Activated T-cell treated with anti-CD3 and anti-CD28 coated beads for 48 hours (primary cell): ENCODE measurements around the gene NAP1L5.

Source experiments
- DNase-seq: peaks from one replicate; pipeline ENCODE4 v3.0.0-alpha.2; 2020; ENCODE audit warnings: low read depth

The NAP1L5 gene

DNA sequence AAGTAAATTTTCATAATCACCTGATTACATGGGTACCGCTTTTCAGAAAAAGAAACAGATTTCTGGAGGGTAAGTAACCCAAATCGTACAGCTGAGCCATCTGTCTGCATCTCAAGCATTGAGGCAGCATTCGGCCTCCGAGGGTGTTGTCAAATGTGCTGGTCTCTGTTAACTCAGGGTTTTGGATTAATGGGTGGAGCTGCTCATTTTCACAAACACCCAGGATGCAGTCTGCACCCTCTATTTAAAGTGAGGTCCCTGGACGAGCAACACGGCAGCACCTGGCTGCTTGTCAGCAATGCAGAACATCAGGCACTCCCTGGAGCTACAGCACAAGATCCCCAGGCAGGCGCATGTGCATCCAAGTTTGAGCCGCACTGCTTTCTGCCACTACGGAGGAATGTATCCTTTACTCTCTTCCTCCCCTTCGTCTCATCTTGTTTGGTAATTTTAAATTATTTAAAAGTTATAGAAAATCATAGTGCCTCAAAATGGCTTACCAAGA is 24.7 kb upstream of the NAP1L5 start:
- no peak for DNase-seq

DNA sequence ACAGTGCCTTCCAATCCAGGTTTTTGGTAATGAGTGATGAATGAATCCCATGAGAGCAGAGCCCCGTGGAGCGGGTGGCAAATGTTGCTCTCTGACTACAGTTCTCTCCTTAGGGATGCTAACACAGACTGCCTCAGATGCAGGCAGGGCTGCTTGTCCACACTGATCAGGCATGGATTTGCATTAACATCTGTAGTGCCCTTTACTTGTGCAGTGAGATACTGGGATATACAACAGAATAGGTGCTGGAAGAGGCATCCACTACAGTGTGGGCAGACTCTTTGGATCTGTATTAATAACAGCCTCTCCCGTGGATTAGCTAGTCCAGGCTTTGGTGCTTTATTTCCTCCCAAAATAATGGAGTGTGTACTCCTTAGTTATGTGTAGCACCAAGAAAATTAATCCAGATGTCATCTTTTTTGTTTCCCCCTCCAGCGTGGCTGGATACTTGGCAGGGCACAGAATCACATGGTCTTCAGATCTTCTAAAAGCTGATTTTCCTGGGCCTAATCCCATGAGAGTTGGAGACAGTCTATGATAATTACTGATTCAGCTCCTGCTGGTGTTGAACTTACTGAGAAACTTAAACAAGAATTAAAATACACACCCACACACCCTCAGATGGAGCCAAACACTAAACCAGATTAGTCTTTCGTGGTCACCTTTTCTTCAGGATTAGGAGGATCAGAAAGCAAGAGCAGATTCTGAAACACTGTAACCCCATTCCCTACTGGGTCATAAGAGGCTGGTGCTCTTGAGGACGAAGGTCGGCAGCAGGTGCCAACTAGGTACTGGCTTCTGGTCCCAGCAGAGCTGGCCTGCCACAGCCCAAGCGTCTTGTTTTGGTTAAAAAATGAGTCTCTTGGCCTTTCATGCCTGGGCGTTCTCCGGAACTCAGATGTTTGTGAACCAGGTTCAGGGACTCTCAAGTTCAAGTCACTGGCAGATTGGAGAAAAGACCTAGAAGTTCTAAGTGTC is 23.1 kb upstream of the NAP1L5 start:
- DNase-seq = no peak

DNA sequence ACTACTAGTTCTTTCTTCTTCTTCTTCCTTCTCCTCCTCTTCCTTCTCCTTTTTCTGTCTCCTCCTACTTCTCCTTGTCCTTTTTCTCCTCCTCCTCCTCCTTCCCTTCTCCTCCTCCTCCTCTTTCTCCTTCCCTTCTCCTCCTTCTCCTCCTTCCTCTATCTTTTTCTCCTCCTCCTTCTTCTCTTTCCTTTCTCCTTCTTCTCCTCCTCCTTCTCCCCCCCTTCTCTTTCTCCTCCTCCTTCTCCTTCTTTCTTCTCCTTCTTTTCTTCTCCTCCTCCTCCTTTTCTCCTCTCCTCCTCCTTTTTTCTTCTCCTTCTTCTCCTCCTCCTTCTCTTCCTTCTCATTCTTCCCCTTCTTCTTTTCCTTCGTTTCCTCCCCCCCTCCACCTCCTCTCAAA is 21.8 kb upstream of the NAP1L5 start:
- DNase-seq = no peak

DNA sequence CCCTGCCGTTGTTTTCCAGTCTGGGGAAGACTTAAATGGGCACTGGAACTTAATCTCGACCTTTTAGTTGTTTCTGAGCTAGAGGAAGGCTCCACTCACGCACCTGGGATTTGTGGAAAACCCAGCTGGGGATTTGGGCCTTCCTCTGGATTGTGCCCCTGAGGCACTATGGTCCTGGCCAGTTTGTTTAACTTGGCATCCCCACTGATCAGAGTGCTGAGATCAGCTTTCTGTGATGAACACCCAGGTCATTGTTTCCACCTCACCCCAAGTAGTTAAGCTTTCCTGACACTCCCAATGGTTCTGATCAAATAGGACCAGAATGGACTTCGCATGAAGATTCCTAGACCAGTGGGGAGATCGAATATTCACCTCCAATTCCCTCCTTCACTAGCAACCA is 20.5 kb upstream of the NAP1L5 start:
- no peak for DNase-seq

DNA sequence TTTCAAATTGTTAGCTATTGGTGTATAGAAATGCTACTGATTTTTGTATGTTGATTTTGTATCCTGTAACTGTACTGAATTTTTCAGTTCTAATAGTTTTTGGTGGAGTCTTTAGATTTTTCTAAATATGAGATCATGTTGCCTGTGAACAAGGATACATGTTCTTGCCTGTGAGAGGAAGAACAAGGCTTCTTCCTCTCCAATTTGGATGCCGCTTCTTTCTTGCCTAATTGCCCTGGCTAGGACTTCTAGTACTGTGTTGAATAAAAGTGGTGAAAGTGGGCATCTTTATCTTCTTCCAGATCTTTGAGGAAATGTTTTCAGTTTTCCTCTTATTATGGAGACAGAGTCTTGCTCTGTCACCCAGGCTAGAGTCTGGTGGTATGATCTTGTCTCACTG is 16.2 kb upstream of the NAP1L5 start:
- no peak for DNase-seq

DNA sequence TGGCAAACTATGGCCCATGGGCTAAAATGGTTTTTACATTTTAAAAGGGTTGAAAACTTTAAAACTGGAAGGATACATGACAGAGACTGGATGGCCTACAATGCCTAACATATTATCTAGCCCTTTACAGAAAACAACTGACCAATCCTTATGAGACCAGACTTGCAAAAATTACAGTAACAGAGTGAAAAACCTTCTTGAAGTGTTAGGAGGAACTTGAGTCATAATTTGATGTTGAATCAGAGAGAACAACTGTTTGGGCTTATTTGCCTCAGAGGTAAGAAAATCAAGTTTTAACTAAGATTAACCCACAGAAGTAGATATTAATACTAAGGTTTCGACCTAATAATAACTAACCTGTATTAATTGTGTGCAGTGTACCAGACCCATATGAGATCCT is 12.4 kb upstream of the NAP1L5 start:
- DNase-seq = no peak

DNA sequence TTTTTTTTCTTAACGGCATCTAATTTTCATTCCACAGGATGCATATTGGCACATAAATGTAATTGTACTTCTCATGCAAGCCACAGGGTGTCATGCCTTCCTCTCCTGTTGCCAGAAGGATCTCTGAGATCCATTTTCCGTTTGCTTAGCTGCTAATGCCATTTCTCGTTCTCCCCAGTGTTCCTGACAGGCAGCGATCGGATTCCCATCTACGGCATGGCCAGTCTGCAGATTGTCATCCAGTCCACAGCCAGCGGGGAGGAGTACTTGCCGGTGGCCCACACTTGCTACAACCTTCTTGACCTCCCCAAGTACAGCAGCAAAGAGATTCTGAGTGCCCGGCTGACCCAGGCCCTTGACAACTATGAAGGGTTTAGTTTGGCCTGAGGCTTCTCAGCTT is 8.9 kb upstream of the NAP1L5 start:
- no peak for DNase-seq

DNA sequence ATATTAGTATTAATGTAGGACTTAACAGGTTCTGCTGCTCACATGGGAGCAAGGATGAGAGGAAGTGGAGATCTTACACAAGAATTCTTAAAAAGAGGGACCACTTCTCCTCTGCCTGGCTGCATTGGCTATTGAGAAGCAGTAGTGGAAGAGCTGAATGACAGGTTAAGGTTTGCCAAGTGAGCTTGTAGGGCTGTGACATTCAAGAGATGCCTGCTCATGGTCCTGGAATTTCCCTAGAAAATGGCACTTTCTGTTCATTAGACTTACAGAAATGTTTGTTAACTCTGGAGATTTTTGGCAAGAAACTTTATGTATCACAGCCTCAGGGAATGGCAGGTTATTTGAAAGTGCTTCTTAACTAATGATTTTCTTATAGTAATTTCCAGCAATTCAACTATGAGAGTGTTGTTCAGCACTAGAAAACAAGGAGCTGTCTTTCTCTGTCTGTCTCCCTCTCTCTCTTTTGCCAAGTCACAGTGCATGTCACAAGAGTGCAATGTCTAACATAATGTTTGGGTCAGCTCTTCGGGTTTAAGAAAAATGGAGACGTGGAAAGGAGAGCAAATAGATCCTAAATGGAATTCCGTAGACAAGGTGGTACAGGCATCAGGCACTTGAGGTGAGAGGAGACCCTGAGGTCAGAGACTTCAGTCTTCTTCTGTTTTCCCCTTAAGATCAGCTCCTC is 8.3 kb upstream of the NAP1L5 start:
- no peak for DNase-seq

DNA sequence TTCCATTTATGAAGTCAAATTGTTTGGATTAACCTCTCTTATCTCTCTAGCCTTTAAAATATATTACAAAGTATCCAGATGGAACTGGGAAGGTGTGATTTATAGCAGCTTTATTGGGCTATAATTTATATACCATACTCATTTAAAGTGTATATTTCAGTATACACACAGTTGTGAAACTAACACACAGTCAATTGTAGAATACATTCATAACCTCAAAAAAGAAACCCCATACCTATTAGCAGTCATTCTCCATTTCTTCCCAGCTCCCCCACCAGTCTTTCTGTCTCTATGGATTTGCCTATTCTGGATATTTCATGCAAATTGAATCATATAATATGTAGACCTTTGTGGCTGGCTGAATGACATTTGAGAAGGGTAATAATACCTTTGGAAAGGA is 7.6 kb upstream of the NAP1L5 start:
- no peak for DNase-seq

DNA sequence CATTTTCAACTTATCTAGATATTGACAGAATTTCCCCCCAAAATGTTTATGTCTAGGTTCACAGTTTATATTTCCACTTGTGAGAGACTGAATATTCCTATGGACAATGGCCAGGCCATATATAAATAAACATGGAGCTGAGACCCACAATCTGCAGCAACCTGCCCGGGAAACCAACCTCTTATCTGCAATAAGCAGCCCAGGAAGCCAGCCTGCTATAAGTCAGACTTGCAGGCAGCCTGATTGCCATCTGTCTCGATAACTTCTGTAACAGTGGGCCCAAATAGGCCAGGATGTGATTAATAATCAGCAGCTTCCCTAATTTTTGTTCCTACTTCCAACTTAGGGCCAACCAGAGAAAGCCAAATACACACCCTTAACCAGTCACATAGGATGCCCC is 5.2 kb upstream of the NAP1L5 start:
- no peak for DNase-seq

DNA sequence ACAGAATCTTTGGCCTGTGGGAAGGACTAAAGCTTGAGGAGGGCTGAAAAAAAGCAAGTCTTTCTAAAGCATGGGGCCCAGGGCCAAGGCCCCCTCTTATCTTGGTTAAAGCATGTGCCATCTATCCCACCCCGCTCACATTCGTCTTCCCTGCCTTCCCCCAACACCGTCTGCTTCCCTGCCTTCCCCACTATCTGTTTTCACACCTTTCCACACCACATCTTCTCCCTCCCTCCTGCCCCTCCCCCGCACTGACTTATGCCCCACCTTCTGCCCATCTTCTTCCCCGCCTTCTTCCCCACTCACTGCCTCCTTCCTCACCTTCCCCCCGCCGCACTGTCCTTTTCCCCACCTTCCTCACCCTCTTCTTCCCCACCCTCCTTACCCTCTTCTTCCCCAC is 890 bp upstream of the NAP1L5 start:
- no peak for DNase-seq

DNA sequence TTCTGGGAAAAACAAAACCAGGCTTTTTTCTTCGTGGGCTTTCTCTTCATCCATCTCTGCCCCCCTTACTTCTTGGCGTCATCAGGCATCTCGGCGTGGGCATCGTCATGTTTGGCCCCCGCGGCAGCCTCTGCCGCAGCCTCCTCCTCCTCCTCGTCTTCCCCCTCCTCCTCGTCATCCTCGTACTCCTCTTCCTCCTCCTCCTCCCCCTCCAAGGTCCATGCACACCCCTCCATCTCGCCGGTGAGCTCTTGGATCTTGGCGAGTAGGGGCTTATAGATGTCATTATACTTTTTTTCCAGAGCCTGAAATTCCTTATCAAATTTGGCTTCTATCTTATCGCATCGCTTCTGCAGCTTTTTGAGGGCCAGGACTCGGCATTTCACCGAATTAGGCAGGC is 488 bp downstream of the NAP1L5 start:
- no peak for DNase-seq

DNA sequence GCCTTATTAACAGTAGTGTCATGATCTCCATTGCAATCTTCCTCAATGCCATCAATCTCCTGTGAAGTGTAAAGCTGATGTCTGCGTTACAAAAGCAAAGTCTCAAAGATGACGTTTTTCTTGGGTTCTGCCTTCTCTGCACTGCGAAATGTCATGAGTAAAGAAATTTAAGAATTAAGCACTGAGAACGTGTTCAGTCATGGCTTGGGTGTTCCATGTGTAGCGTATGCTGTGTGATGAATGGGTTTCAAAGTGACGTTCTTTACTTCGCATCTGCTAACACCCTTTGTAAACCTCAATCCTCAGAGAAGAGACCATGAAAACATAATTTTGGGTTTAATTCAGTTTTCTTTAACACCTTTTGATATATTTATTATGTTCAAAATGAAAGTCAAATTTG is 999 bp downstream of the NAP1L5 start:
- no peak for DNase-seq

DNA sequence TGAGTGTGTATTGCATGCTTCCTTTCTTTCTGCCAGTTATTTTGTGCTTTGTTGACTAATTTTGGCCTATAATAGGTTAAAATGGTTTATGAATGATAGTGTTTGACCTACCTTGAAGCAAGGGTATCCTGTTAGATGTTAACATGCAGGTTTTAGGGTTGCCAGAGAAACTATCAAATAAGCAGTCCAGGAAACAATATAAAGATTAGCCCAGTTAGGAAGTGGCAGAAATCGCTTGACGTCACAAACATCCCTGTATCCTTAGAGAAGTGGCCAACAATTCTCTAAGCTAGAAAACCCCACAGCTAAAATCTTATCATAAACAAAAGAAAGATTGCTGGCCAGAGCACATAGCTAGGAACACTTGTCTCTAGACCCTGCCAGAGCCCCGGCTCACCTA is 3.8 kb downstream of the NAP1L5 start:
- no peak for DNase-seq

DNA sequence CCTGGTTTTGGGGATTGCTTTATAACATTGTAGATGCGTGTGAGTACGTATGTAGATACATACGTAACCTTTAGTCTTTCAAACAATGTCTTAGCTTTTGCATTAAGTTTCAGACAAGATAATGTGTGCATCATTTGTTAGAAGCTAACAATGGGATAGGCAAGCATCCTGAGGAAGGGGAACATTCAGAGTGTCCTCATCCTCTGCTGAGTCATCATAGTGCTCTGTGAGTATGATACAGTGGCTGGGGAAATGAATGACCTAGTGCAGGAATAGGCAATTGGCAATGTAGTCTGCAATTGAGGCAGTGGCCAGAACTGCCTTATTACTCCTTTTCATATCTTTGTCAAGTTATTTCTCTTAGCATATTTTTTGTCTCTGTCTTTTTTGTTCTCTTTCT is 7.3 kb downstream of the NAP1L5 start:
- no peak for DNase-seq

DNA sequence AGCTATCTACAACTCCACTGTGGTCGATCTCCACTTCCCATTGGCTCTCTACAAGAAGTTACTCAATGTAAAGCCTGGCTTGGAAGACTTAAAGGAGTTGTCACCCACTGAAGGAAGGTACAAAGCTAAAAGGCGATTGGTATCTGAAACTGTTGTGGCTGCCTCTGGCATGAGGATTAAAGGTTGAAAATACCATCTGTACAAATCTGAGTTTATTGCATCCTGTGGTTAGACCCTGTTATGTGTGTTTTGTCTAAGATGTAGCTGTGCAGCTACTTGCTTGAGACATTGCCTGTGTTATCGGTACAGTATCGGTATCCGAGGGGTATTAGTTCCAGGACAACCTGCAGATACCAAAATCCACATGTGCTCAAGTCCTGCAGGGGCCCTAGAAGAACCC is 16.4 kb downstream of the NAP1L5 start:
- DNase-seq = no peak

DNA sequence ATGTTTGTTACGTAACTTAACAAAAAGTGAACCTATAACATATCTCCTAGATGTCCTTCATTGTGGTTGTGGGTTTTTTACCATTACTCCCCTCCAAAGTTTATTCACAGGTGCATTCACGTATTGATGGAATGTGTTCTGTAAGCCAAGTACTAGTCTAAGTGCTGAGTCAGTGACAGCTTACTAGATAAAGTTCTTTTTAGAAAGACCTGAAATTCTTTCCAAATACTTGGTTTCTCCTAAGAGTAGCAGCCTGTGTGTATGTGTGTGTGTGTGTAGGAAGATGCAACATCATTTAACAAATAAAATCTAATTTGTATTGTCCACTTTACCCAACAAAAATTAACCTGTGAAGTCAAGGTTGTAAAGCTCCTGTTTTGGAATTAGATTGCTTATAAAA is 22.1 kb downstream of the NAP1L5 start:
- DNase-seq = no peak

DNA sequence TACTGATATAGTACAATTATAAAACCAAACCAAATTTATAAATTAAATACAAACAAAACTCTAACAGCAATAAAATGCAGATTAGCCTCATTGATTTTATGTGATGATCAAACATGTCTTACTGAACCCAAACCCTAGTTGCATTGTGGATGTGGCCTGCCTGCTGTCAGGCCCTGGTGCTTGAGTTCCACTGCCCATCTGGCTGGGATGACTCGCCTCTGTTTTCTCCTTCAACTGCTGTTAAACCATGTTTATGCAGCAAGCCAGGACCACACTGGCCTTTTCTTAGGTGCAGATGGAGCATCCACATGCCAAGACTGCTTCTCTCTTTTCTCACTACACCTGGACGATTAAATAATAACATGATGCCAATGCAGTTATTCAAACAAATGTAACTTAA is 22.6 kb downstream of the NAP1L5 start:
- no peak for DNase-seq

DNA sequence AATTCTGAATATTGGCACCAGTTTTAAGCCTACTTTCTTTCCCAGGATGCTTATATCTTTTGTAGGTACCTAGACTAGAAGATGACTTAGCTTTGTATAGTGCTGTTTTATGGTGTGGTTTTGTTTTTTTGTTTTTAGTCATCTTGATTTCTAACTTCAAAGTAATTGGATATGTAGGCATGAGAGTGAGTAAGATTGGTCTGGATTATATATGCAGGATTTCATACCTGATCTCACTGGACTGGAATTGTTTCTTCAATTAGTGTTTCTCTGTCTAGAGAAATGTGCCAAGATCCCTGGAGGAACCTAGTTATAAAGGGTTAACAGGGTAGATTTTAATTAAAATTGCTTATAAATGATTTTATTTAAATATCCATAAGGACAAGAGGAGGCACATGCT is 23.1 kb downstream of the NAP1L5 start:
- DNase-seq = no peak

DNA sequence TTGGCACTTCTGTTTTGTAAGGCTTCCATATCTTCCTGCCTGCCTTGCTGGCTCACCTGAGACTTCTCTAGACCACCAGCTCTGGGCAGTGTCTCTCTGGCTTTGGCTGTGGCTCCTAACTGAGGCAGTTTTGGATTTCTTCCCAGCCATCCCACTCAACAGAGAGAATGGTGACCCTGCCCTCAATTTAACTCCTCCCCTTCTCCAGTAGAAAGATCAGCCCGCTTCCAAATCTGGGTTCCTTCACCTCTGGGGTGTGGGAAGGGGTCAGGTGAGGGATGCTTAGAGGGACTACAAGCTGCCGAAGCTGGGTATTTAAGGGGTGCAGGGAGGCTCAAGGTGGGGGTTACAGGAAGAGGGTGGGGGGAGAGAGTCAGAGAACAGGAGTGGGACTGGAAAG is 23.7 kb downstream of the NAP1L5 start:
- no peak for DNase-seq

DNA sequence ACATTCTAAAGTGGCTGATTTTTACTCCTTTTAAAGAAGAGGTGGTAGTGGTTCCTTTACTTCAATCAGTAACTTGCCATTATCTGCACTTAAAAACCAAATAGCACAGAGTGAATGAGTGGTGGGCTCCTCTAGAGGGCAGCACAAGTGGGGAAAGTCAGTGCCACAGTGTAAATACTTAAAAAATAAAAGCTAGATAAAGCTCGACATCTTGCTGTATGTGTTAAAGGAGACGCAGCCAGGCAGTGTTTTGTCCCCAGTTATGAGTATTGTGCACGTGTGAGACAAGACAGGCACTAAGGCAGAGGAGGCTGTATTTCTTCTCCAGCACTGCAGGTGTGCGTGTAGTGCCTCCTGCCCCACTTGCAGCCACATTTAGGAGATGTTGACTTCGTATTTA is 24.6 kb downstream of the NAP1L5 start:
- DNase-seq = no peak

DNA sequence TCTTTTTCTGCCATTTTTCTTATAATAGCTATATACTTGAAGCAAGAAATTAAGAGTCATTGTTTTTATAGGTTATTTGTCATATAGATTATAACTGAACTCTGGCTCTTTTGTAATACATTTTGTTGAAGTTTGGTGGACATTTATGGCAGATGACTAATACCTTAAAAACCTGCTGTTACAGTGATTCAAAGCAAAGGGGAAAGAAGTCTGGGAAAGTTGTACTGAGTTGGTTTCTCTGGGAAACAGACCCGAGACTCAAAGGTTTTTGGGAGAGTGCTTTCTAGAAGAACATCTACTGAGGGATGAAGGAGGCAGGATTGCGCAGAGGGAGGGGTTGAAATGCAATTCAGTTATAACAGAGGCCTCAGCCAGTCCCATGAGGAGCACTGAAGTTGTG is 35.9 kb downstream of the NAP1L5 start:
- DNase-seq = no peak
